GM19328 (cell line): ENCODE data around the gene SLC25A25.
"Not testable (repeated sequence)": the region's sequence is repeated elsewhere in the genome, so short reads cannot be mapped to it uniquely, and the experiment has no call there.

Experiments
- ATAC-seq: cut with Tn5 transposase; IDR thresholded peaks from one replicate; pipeline ENCODE4 v1.9.1; 2021; ENCODE audit warnings: mild to moderate bottlenecking, moderate library complexity; ENCODE audit not compliant: unreplicated experiment

SLC25A25 gene

DNA sequence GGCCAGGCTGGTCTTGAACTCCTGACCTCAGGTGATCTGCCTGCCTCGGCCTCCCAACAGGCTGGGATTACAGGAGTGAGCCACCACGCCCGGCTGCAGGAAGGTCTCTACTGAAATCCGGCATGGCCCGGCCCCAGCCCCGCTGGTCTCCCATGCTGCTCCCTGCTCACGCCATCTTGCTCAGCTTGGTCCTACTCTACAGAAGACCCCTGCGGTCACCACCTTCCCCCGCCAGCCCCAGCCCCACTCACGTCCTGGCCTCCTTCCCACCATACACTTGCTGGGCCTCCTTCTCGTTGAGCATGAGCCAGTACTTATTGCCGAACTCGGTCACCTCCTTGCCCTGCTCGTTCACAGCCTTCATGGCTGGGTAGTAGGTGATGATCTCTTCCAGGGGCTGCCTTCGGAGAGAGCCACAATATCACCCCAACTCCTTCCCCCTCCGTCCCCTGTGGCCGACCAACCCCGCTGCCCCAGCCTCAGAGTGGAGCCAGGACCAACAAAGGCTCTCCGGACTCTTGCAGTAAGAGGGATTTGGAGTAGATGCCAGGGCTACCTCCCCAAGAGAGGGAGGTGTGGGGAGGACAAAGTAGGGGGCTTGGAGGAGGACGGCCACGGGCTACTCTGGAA lies 55.5 kb downstream of the SLC25A25 start:
- no peak for ATAC-seq

DNA sequence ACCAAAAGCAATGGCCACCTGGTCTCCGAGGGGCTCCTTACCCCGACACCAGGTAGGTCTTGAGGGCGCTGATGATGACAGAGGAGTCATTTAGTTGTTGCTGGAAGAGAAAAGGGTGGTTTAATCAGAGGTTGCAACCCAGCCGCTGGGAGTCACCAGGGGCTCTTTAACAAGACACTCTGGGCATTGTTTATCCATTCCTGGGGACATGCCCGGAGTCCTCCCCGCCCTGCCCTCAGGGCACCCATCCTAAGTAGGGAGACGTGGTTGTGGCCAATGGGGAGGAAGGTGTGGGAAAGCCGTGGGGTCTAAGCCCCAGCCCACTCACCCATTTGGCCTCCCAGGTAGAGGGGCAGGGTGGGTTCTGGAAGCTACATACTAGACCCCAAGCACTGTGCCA lies 56.4 kb downstream of the SLC25A25 start:
- ATAC-seq: no peak

DNA sequence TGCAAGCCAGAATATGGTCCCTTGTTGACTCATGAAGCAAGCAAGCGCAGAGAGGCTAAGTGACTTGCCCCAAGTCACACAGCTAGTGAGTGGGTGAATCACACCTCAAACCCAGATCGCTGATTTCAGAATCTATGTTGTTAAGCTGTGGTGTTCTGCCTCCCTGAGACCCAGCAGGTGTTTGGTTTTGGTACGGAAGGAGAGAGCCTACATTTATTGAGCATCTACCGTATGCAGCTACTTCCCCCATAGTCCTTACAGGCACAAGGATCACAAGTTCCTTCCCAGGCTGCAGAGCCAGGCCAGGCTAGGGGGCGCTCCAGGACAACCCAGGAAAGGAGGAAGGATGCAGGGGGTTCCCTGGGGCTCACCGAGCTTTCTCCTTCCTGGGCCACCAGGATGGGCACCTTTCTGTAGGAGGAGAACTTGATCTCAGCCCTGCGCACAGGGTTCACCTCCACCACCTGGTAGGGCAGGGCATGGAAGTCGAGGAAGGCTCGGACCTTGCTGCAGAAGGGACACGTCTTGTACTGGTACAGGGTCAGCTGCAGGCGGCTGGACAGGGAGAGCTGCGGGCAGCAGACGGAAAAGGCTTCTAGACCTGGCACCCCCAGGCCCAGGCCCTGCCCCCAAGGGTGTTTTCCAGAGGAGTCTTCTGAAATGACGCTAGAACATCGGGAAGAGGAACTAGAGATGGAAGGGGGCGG lies 57.0 kb downstream of the SLC25A25 start:
- no peak for ATAC-seq

DNA sequence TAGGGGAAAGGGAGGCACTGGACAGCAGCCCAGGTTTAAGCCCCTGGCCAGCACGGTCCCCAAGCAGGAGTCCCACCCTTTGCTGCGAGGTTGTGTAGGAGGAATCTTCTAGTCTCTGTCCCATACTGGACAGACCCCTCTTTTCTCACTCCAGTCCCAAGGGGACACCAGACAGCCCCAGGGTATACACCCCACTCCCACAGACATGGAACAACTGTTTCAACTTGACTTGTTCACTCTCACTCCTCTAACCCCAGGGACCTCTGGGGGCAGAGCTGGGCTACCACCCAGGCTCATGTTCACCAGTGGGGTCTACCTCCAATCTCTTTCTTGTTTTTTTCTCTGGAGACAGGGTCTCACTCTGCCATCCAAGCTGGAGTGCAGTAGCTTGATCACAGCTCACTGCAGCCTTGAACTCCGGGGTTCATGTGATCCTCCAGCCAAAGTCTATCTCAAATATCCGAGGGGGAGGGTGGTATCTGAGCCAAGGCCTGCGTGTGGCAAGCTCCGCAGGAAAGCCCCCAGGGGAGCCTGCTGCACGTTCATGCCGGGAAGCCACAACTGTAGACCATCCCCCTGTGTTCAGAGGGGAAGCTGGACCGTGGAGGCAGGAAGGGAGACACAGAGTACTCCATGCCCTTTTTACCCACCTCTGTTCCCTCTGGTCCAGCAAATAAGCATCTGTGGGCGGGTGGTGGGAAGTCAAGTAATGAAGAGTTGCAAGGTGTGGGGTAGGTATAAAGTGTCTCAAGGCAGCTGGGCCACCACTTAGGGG lies 57.7 kb downstream of the SLC25A25 start:
- ATAC-seq: no peak

DNA sequence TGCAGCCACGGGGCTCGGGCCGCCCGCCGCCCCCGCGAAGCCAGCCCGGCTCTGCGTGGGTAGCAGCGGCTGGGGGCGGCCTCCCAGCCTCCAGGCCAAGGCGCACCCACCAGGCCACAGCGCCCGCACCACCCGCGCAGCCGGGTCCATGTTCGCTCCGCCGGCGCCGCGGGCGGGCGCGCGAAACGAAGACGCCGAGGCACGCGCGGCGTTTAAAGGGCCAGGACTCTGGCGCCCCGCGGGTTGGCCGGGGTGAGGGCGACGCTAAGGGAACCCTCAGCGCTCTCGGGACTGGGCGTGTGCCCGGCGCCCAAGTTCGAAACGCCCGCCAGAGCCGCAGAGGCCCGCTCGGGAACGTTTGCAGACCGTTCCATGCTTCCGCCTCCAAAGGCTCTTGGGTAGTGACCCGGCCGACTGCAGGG lies 59.5 kb downstream of the SLC25A25 start, which contains the start of gene PTGES2:
PTGES2 (minus strand) TSS at position 162 of the 422 bp plus-strand sequence; CDS start at position 150, 12 bp downstream.
- ATAC-seq: peak; percentile 62

DNA sequence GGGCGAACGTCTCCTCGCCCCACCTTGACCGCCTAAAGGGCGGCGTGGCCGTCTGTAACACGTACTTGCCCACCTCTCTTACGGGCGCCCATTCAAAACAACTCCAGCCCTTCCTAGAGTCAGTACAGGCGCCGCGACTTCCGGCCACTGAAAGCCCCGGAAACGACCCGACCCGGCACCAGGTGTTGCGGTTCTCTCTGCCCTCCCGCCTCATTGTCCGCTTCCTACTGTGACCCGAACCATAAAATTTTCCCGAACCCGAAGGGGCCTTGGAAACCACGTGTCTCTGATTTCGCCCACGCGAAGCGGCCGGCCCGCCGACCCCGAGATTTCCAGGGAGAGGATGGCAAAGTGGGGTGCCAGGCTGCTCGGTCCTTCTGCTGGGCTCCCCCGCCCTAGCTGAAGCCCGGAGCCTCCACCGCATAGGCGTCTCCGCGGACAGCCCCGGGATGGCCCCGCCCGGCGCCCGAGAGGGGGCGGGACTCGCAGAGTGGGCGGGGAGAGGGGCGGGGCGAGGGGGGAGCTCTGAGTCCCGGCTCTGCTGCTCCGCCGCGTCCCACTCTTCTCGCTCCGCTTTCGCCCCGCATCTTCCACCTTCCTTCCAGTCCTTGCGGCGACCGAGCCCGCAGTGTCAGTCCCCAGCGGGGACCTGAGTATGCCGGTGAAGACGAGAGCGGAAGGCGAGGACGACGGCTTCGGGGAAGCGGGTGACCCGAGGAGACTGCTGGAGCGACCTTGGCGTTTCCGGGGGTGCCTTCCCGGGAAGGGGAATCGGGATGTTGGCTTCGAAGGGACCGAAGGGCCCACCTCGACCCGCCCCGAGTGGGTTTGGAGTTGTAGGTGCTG lies 60.2 kb downstream of the SLC25A25 start:
- ATAC-seq: peak; percentile 56

DNA sequence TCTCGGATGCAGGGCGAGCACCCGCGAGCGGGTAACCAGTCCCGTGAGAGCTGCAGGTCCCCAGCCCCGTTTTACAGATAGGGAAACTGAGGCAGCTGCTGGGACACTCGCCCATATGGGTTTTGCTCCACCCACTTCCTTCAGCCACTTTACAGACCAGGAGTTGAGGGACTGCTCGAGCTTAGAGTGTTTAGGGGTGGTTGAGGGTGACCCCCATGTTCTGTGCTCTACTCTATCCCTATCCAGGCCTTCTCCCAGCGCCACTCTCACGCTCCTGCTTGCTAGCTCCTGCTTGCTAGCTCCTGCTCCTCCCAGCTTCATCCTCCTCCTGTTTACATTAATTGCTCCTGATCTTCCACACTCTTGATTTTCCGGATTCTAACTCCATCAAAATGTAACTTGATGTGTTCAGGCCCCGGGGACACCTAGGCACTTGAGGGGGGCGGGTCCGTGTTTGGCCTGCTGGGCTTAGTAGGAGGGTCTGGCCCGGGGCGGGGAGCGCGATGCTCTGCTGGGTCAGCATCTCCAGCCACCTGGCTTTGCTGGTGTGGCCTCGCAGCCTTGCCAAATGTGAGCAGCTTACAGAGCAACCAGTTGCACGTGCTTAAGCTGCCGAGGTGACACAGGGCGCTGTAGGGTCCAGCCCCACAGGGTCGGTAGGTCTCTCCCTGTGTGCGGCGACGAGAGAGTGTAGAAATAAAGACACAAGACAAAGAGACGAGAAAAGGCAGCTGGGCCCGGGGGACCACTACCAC lies 61.0 kb downstream of the SLC25A25 start:
- no peak for ATAC-seq

DNA sequence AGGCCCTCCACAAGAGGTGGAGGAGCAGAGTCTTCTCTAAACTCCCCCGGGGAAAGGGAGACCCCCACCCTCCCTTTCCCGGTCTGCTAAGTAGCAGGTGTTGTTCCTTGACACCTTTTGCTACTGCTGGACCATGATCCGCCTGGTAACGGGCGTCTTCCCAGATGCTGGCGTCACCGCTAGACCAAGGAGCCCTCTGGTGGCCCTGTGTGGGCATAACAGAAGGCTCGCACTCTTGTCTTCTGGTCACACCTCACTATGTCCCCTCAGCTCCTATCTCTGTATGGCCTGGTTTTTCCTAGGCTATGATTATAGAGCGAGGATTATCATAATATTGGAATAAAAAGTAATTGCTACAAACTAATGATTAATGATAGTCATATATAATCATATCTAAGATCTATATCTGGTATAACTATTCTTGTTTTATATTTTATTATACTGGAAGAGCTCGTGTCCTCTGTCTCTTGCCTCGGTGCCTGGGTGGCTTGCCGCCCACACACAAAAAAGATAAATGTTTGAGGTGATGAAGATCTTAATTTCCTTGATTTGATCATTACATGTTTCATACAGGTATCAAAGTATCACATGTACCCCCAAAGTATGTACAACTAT lies 62.1 kb downstream of the SLC25A25 start:
- ATAC-seq: not testable (repeated sequence)

DNA sequence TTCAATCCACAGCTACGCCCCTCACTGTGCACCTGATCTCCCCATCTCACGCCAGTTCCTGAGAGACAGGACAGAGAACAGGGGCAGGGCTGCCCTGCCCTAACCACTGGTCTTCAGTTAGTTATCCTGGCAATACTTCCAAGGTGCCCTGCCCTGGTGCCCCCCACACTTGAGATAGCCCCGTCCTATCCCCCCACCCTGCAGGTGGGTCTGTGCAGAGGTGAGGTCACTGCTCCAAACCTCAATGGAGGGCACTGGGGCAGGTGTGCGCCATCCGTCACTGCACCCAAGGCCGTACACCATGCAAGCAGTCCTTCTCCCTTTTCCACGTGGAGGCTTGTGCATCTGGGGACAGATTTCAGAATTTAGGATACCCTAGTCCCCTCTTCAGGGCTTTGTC lies 62.6 kb downstream of the SLC25A25 start:
- ATAC-seq: not testable (repeated sequence)

DNA sequence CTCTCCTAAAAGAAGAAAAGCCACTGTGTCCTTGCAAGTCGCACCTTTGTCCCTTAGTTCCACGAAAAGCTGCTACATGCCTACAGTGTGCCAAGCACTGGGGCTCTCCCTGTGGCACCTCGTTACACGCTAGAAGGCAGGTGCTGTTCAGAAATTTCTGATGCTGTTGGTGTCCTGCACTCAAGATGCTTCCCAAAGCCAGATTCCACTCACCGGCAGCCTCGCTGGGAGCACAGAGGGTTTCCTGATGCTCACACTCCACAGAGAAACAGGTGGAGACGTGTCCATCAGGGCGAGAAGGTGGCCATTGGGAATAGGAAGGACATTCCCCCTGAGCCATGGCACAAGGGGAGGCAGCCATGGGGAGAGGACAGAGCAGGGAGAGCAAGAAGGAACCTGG lies 63.3 kb downstream of the SLC25A25 start:
- ATAC-seq: not testable (repeated sequence)

DNA sequence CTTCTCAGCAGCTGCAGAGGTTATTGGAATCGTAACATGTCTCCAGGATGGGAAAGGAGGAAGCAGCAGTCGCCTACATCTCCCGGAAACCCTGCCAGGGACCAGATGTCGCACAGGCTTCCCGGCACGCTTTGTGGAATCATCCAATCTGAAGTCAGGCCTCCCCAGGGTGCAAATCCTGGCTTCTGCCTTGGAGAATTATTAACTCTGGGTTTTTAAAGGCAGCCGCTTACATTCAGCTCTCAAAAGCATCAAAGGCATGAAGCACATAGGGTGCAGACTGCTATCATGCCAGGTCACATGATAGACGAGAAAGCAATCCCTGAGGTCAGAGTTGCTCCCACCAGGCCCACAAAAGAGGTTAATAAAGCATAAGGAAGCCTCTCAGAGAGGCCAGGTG lies 64.1 kb downstream of the SLC25A25 start:
- ATAC-seq: not testable (repeated sequence)

DNA sequence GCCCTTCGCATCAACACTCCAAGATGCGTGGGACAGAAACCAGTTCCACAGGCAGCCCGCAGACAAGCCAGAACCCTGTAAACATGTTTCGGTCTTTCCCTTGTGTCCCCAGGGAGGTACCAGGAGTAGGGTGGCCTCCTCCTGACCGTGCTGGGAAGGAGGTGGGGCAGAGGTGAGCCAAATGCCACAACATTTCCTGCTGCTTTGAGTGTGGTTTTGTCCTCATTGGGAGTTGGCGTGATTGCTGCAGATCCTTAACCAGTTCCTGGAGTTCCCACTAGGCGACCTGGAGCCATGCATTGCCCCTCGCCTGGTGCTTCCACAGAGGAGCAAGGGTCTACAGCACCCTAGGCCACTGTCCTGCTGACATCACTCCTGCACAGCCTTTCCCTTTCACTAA lies 67.5 kb downstream of the SLC25A25 start:
- ATAC-seq: not testable (repeated sequence)

DNA sequence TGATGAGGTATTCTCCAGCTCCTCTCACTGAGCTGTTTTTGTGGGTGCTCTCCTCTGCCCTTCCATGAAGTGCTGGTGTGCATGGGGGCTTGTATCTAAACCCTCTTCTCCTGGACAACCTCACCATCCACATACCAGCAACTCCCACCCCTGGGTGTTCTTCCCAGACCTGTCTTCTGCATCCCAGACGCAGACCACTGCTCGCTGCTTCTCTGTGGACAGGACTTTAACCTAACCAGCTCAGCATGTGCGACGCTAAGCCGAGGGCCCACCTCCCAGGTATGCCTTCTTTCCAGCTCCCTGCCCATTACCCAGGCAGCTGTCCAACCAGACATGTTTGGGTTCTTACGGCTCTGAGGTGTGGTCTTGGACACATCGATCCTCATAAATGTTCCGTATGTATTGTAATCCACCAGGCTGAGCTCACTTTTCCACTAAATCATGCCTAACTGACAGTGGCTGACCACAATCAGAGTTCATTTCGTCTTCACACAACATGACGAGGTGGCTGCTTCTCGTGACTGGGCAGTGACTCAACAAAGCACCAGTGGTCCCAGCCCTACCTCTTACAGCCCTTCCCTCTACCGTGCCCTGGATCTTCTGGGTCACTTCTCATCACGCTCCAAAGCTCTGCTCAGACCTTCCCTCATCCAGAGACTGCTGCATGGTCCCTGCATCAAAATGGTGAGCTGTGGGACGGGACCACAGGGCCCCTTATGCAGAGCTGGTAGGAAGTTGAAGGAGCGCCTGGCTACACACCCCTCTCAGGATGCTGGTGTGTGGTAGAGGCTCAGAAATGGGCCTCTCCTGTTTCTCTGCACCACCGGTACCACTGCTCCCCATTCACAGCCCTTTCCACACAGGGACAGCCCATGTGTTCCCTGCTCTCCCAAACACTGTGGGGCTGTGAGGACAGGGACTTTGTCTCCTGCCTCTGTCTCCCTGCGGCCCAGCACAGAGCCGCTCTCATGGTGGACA lies 69.1 kb downstream of the SLC25A25 start:
- ATAC-seq: no peak

DNA sequence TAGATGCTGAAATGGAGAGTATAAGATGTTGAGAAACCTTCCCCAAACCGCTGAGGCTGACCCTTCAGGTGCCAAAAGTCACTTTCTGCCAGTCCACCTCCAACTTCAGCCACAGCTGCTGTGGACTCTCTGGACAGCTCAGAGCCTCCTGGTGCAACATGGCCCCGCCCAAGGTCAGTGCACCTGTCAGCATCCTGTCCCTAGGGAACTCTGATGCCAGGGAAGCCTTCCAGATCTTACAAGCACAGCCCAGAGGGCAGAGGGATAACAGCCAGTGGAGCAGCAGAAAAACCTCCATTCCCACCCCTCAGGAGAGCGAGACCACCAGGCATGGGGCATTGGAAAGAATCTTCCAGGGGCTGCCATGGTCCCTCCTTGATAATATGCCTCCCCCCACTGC lies 70.0 kb downstream of the SLC25A25 start:
- ATAC-seq: no peak

DNA sequence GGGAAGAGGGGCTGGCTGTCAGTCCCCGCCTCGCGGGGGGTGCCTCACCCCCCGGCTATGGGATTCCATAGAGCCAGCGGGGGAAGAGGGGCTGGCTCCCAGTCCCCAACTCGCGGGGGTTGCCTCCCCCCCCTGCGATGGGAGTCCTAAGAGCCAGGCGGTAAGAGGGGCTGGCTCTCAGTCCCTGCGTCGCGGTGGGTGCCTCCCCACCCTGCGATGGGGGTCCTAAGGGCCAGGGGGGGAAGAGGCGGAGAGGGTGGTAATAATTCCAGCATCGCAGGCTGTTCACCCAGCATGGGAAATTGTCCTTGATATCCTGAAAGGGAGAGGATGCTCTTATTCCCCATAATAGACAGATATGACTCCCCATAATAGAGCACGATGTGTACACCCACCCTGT lies 71.6 kb downstream of the SLC25A25 start:
- no peak for ATAC-seq

DNA sequence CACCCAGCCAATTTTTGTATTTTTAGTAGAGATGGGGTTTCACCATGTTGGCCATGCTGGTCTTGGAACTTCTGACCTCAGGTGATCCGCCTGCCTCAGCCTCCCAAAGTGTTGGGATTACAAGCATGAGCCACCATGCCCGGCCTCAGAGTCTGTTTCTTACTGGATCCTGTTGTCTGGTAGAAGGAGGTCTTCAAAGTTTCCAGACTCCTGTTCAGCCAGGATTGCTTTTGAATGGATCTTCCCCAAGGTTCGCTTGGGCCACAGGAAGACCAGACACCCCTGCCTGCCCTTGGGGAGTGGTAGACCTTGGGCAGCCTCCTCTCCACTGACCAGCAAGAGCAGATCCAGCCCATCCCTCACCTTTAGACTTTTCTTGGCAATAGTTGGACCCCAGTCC lies 73.6 kb downstream of the SLC25A25 start:
- no peak for ATAC-seq

DNA sequence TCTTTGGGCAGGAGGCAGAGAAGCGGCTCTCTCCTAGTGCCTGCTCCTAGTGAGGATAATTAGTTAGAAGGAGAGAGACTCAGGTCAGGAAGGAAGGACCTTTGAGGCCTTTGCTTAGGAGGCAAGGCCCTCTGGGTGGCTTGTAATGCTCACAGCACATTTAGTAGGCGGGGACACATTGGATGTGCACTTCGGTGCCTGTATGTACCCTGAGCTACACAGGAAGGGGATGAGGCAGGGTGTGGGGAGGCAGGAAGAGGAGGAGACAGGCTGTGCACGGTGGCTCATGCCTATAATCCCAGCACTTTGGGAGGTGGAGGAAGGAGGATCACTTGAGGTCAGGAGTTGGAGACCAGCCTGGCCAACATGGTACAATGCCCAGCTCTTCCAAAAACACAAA lies 74.0 kb downstream of the SLC25A25 start:
- ATAC-seq: no peak

DNA sequence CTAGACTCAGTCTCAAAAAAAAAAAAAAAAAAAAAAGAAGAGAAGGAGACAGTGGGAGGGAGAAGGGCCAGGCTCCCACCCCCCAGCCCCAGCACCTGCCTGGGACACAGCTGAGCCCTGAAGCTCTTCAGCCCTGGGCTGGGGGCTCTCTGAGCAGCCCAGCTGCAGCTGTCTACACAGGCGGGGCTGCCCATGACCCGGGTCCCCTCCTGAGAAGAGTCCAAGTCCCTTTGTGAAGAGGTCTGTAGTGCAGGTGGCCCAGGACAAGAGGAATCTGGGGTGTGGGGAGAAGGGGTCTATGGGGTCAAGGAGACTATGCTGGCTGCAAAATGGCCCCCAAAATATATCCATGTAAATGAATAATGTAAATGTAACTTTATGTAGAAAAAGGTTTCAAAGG lies 74.6 kb downstream of the SLC25A25 start:
- no peak for ATAC-seq
